HFFc6 (cell line): ENCODE data around the gene MYH16. TPM values are rescaled to one million over a fixed set of nuclear protein-coding genes. Genes with fewer than 3 reads are reported as not detected.
"Not testable (repeated sequence)": the region's sequence is repeated elsewhere in the genome, so short reads cannot be mapped to it uniquely, and the experiment has no call there.

Experiments used
- DNase-seq: peaks from one replicate; pipeline ENCODE4 v3.0.0-alpha.2; 2018
- H3K27ac Mint-ChIP-seq: 2 replicates; pipeline ENCODE4 v1.8.0; 2020; ENCODE audit warnings: mild to moderate bottlenecking, mixed read lengths
- H3K27me3 Mint-ChIP-seq: 2 replicates; pipeline ENCODE4 v1.8.0; 2021; ENCODE audit warnings: mild to moderate bottlenecking, moderate library complexity, mixed read lengths; ENCODE audit not compliant: insufficient read depth
- H3K36me3 Mint-ChIP-seq: 2 replicates; pipeline ENCODE4 v1.8.0; 2021; ENCODE audit warnings: low read depth, mixed read lengths
- H3K4me1 Mint-ChIP-seq: 2 replicates; pipeline ENCODE4 v1.8.0; 2020; ENCODE audit warnings: low read depth, mixed read lengths
- H3K4me3 Mint-ChIP-seq: 2 replicates; pipeline ENCODE4 v1.8.0; 2020; ENCODE audit warnings: mild to moderate bottlenecking, moderate library complexity, mixed read lengths
- H3K9me3 Mint-ChIP-seq: 2 replicates; pipeline ENCODE4 v1.8.0; 2020; ENCODE audit warnings: mild to moderate bottlenecking, mixed read lengths
- total RNA-seq, 6 experiments: library from RNA; stranded (reverse); fragmentation: NEBNext Ultra II Directional; extraction: Animal tissue kit (Norgen Biotek cat#: 25700); gene quantifications; 2 replicates in 1 of 6; 3 replicates in 5 of 6; pipeline ENCODE4 v1.2.3, GENCODE V29; 2021
- TF ChIP-seq, protein P1 (sequence below): fragments of 200-600 bp; sonication (generic); IDR thresholded peaks from 2 replicates; pipeline ENCODE4 v1.5.0; 2021; ENCODE audit warnings: antibody characterized with exemption, mild to moderate bottlenecking

Gene MYH16
- total RNA-seq, 6 experiments from 2014 or later, result 0.05 TPM; not detected in 5

DNA sequence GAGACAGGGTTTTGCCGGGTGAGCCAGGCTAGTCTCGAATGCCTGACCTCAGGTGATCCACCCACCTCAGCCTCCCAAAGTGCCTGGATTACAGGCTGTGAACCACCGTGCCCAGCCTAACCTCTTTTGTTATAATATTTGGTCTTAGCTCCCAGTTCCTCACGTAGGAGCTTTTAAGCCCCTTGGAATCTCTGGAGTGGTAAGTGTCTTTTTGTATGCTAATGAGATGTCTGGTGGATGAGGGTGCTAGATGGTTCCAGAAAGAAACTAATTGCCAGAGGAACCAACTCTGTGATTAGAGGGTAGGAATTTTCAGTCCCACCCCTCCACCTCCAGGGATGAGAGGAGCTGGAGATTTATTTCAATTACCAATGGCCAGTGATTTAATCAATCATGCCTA lies 47.7 kb downstream of the MYH16 start:
- Mint-ChIP-seq H3K27ac (no peak overlapping the region), H3K27me3 (peaks cover 3% of the 10 kb centered on the region), H3K9me3 (no peaks in the 10 kb centered on the region), H3K4me1 (0 out of 2 replicates have a peak, but pooled peaks cover 6% of the 10 kb centered on the region), H3K4me3 (no peak overlapping the region), H3K36me3 (no peaks in the 10 kb centered on the region)
- TF ChIP-seq, protein P1, sequence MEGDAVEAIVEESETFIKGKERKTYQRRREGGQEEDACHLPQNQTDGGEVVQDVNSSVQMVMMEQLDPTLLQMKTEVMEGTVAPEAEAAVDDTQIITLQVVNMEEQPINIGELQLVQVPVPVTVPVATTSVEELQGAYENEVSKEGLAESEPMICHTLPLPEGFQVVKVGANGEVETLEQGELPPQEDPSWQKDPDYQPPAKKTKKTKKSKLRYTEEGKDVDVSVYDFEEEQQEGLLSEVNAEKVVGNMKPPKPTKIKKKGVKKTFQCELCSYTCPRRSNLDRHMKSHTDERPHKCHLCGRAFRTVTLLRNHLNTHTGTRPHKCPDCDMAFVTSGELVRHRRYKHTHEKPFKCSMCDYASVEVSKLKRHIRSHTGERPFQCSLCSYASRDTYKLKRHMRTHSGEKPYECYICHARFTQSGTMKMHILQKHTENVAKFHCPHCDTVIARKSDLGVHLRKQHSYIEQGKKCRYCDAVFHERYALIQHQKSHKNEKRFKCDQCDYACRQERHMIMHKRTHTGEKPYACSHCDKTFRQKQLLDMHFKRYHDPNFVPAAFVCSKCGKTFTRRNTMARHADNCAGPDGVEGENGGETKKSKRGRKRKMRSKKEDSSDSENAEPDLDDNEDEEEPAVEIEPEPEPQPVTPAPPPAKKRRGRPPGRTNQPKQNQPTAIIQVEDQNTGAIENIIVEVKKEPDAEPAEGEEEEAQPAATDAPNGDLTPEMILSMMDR, result no peak
- no peak for DNase-seq

DNA sequence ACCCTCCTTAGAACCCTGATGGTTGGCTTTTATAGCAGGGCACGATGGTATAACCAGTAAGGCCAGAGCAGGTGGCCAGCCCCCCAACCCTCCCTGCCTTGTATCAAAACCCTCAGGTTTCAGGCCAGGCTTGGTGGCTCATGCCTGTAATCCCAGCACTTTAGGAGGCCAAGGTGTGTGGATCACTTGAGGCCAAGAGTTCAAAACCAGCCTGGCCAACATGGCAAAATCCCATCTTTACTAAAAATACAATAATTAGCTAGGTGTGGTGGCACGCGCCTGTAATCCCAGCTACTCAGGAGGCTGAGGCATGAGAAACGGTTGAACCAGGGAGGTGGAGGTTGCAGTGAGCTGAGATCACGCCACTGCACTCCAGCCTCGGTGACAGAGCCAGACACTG lies 50.0 kb downstream of the MYH16 start:
- H3K27me3 Mint-ChIP-seq, H3K4me3 Mint-ChIP-seq, H3K9me3 Mint-ChIP-seq, DNase-seq, H3K4me1 Mint-ChIP-seq, H3K27ac Mint-ChIP-seq: not testable (repeated sequence)
- peaks cover 11% of the 10 kb centered on the region for H3K36me3 Mint-ChIP-seq

DNA sequence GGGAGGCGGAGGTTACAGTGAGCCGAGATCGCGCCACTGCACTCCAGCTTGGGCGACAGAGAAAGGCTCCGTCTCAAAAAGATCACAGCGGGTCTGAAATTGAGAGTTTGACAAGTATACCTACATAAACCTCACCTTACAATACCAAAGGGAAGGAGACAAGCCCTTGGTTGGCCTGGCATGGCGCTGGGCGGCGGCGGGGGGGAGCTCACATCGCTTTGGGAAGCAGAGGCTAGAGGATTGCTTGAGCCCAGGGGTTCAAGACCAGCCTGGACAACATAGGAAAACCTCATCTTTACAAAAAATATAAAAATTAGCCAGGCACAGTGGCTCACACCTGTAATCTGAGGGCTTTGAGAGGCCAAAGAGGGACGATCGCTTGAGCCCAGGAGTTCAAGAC lies 51.9 kb downstream of the MYH16 start:
- Mint-ChIP-seq H3K36me3 (peaks cover 13% of the 10 kb centered on the region), H3K27me3 (no peaks in the 10 kb centered on the region; the same call in 1 of the 2 replicates), H3K4me1 (peaks cover 17% of the 10 kb centered on the region), H3K27ac (no peak overlapping the region), H3K4me3 (peak overlapping the region; percentile 97), H3K9me3 (no peaks in the 10 kb centered on the region)
- DNase-seq, result no peak
- TF ChIP-seq, protein P1, result no peak

DNA sequence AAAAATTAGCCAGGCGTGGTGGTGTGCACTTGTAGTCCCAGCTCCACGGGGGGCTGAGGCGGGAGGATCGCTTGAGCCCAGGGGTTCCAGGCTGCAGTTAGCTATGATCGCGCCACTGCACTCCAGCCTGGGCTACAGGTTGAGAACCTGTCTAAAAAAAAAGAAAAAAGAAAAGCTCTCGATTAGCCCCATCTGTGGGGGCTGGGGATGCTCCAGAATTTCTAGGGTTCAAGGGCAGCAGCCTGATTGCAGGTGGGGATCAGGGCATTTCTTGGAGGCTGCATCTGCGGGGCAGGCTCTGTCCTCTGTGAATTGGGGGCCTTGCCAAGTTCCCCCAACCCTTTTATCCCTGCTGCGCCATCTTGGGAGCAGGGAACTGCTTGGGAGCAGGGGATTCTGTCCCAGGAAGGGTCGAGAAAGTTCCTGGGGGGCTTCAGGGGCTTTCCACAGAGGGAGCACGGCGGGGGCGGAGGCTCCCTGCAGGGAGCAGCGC lies 52.4 kb downstream of the MYH16 start:
- TF ChIP-seq, protein P1, result no peak
- Mint-ChIP-seq H3K4me1 (peaks cover 22% of the 10 kb centered on the region), H3K9me3 (no peaks in the 10 kb centered on the region), H3K36me3 (peaks cover 13% of the 10 kb centered on the region), H3K27ac (peak overlapping the region; percentile 97), H3K27me3 (no peaks in the 10 kb centered on the region; the same call in none of the 2 replicates), H3K4me3 (peak overlapping the region; percentile 97)
- no peak for DNase-seq

DNA sequence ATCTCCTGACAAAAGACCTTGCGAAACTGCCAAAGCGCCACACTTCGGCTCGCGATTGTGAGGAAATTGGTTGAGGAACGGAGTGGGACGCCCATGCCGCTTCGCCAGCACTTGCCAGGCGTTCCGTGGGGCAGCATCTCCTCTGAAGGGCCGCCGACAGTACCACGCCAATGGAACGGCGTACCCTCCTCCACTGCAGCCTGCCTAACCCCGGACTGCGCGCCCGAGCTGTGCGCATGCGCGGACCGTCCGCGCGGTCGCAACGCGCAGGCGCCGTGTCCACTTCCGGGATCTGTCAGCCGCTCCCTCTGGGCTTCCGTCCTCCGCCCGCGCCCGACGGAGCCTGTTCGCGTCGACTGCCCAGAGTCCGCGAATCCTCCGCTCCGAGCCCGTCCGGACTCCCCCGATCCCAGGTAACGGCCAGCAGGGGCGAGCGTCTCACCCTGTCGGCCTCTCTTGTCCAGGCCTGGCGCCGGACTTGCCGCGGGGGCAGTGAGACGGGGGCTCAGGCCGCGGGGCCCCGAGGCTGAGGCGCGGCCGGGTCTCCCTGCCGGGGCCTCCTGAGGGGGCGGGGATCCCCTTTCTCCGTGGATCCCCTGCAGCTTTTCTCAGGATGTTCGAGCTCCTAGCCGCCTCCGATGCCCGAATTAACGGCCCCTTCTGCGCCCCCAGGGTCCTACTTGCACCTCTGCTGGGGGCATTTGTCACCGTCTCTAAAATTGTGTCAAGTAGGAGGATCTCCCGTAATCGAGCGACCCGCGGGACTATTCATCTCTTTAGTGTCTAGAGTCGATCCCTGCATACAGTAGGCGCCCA lies 53.2 kb downstream of the MYH16 start, which contains the start of gene ARPC1A:
Gene ARPC1A (plus strand): TSS at position 307 of the 816 bp plus-strand sequence. CDS start 7,456 bp downstream, outside the sequence.
- Mint-ChIP-seq H3K4me1 (peaks cover 30% of the 10 kb centered on the region), H3K27me3 (no peaks in the 10 kb centered on the region; the same call in none of the 2 replicates), H3K27ac (peak within 1 kb of the TSS; percentile 97), H3K36me3 (peaks cover 13% of the 10 kb centered on the region), H3K9me3 (no peaks in the 10 kb centered on the region), H3K4me3 (peak within 1 kb of the TSS; percentile 97)
- peak; percentile 91 for DNase-seq
- TF ChIP-seq, protein P1, result peak; percentile 70

DNA sequence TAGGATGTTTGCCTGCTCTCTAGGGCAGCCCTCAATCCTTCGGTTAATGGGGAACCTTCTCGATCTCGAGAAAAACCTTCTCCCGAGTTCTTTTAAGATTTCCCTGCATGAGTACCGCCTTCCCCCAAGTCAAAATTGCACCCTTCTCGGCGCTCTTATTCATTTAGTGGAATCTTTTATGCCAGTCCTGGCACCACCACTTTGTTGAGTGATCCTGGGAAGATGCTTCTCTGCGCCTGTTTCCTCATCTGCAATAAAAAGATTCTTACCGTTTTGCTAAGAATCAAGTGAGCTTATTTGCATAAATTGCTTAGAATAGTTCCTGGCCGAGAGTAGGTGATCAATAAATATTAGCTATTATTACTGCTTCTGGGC lies 53.8 kb downstream of the MYH16 start:
- H3K9me3 Mint-ChIP-seq, result no peaks in the 10 kb centered on the region
- TF ChIP-seq, protein P1, result no peak
- H3K27ac Mint-ChIP-seq, result peak overlapping the region; percentile 97
- H3K27me3 Mint-ChIP-seq, result no peaks in the 10 kb centered on the region; the same call in none of the 2 replicates
- H3K36me3 Mint-ChIP-seq, result peaks cover 13% of the 10 kb centered on the region
- DNase-seq, result no peak
- peak overlapping the region; percentile 97 for H3K4me3 Mint-ChIP-seq
- H3K4me1 Mint-ChIP-seq, result peaks cover 36% of the 10 kb centered on the region

DNA sequence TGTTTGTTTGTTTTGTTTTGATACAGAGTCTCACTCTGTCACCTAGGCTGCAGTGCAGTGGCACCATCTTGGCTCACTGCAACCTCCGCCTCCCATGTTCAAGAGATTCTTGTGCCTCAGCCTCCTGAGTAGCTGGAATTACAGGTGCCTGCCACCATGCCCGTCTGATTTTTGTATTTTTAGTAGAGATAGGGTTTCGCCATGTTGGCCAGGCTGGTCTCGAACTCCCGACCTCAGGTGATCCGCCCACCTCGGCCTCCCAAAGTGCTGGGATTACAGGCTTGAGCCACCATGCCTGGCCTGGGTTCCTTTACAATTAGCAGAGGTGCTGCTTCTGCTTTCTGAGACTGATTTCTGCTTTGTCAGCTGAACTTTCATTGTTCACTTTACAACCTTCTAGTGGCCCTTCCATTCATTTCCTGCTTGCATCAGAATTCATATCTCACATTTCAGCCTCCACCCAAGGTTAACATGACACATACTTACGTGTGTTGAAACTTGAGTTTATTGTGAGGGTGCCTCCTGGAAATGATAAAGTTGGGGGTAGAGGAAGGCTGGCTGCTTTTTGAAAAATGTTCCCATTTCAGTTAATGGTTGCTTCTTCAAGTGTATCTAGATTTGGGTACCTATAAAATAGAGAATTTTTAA lies 57.8 kb downstream of the MYH16 start:
- H3K27me3 Mint-ChIP-seq, H3K9me3 Mint-ChIP-seq: not testable (repeated sequence)
- DNase-seq, result peak; percentile 80
- Mint-ChIP-seq H3K27ac (peak overlapping the region; percentile 97), H3K4me1 (peaks cover 39% of the 10 kb centered on the region), H3K36me3 (peaks cover 22% of the 10 kb centered on the region), H3K4me3 (peak overlapping the region; percentile 87)
